HG03432 (cell line): ENCODE measurements around the gene LRRC63.
"Not testable (repeated sequence)": the region's sequence is repeated elsewhere in the genome, so short reads cannot be mapped to it uniquely, and the experiment has no call there.

ENCODE experiments used
- ATAC-seq: cut with Tn5 transposase; IDR thresholded peaks from one replicate; pipeline ENCODE4 v1.9.1; 2021; ENCODE audit warnings: mild to moderate bottlenecking, moderate library complexity; ENCODE audit not compliant: unreplicated experiment

LRRC63 gene

GRCh38 chr13:46181377-46181839 lies 30.3 kb upstream of the LRRC63 start:
- ATAC-seq, result no peak

- ATAC-seq, result peak; percentile 69
Measured at GRCh38 chr13:46181840-46182490, 29.8 kb upstream of the LRRC63 start, which contains the start of gene LCP1. Gene LCP1 (minus strand): TSS chr13:46182177. CDS start chr13:46159662, 22,515 bp downstream.

DNA sequence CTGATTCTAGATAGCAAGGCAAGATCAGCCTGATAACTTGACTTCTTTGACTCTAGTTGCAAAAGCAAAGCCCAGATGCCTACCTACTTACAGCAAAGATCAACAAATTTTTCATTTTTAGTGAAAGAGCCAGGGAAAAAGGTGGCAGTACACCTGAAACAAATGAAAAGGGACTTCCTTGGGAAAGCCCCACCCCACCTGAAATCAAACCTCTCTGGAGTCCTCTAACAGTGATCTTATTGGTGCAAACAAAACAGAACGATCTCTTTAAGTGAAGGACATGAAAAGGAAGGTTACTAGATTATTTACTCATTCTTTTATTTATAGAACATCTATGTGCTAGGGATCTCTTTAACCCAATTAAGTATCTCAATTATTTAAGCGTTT lies 29.2 kb upstream of the LRRC63 start:
- ATAC-seq, result peak; percentile 13

DNA sequence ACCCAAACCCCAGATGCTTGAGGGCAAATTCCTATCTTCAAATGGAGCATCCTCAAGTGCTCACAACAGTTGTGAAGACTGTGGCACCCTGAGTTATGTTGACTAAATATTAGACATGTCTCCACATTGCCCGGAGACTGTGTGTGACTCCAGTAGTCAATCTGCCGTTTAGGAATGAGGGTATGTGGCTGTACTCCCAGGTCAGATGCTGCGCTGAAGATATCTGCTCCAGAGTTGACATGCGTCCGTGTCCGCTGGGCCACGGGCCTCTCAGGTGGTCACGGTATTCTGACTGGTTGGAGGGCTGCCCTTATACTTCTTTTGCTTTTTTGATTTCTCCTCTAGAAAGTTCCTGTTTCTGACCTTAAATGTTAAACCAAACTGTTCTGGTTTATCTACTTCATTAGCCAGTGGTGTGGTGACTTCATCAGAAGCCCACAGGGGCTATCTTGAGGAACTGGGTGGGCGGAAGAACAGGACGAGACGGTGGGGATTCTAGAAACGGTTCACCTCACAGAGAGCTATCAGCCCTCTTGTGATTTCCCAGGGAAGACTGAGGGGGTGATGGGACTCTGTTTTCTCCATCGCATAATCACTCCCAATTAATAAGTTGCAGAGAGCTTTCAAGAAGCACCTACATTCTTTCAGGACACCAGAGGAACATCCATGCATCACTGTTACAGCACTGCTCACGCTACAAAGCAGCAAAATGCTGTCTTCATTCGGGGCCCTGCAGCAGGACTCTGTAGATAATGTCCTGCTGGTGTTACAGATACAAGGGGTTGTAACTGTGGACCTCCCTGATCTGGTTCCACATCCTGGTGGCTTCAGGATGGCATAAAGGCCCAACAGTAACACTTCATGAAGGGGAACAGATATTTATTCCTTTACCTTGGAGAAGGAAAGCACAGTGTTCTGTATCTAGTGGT lies 28.4 kb upstream of the LRRC63 start:
- no peak for ATAC-seq

GRCh38 chr13:46184277-46184699 lies 27.4 kb upstream of the LRRC63 start:
- ATAC-seq, result peak; percentile 46

DNA sequence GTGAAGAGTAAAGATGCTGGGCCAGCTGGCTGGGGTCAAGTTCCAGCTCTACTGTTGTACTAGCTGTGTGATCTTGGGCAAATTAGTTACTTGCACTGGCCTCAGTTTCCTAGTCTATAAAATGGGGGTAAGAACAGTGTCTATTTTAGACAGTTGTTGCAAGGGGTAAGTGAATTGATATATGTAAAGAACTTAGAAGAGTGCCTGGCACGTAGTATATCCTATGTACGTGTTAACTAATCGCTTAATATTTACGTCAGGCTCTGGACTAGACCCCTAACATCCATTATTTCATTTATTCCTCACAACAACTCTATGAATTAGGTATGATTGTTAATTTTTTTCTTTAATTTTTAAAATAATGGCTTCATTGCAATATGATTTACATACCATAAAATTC lies 26.1 kb upstream of the LRRC63 start:
- no peak for ATAC-seq

- ATAC-seq, result no peak
Measured at GRCh38 chr13:46192412-46192811, 19.3 kb upstream of the LRRC63 start.

- no peak for ATAC-seq
Measured at GRCh38 chr13:46195016-46195415, 16.7 kb upstream of the LRRC63 start.

- no peak for ATAC-seq
Measured at GRCh38 chr13:46197299-46198048, 14.3 kb upstream of the LRRC63 start.

GRCh38 chr13:46198696-46199193 lies 13.0 kb upstream of the LRRC63 start:
- ATAC-seq, result no peak

DNA sequence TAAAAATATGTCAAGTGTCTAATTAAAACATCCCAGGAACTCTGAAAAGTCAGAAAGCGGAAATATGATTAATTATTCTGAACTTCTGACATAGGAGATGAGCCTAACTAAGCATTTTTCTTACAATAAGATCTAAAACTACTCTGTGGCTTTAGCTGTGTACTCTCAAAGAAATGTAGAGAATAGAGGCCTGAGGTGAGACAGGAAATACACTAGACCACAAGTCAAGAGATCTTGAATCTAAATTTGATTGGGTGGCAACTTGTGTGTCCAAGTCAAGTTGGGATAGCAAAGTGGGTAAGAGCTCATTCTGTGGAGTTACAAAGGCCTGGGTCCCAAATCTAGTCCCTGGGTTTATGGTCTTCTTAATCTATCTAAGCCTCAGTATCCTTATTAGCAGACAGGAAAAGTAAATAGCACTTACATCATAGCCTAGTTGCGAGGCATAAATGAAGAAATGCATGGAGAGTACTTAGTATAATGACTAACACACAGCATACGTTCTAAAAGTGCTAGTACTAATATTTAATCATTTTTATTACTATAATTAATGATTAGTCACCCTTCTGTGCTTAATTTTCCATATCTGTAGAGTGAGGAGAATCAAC lies 9.4 kb upstream of the LRRC63 start:
- peak; percentile 39 for ATAC-seq

DNA sequence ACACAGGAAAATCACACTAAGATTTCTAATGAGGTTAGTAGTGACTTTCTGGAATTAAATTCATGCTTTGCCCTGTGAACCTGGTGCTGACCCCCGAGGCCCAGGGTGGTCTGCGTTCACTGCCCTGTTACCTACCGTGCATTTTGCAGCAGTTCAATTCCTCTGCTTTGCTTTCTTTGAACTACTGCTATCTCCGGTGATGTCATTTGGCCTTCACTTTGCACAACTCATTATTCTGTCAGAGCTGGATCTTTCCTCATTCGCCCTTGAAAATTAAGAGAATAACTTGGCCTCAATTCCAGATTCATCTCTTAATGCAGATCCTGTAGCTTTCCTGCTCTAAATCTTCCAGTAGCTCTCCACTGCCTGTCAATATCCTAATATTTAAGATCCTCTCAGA lies 8.8 kb upstream of the LRRC63 start:
- no peak for ATAC-seq

DNA sequence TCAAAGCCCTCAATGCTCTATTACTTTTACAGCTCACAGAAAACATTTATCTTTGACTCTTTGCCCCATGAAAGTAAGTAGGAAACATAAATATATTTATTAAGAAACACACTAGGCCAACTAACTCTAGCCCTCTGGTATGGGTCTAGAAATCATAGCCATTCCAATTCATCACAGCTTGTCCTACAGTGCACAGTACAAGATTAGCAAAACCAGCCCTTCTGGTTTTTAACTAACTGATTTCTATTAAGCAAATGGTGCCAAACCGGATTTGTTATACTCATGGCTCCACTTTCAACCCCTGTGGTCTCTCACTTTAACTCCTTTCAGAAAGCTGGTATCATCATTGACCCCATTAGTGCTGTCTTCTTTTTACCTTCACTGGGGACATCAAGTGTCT lies 5.6 kb upstream of the LRRC63 start:
- ATAC-seq, result no peak

DNA sequence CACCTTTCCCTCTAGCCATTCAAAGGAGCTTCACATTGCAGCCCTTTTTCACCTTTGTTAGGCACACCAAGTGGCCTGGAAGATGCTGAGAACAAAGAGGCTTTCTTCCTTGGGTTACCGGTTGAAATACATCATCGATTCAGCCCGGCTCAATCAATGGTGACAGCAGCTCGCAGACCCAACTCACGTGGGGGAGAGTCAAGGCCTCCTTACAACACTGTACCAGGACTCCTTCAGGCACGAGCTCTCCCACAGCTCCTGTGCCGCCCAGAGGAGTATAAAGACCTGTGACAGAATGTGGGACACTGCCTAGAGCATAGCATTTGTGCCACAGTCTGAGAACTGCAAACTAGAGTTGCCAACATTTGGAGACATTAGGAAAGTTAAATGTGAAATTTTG lies 3.9 kb upstream of the LRRC63 start:
- no peak for ATAC-seq

DNA sequence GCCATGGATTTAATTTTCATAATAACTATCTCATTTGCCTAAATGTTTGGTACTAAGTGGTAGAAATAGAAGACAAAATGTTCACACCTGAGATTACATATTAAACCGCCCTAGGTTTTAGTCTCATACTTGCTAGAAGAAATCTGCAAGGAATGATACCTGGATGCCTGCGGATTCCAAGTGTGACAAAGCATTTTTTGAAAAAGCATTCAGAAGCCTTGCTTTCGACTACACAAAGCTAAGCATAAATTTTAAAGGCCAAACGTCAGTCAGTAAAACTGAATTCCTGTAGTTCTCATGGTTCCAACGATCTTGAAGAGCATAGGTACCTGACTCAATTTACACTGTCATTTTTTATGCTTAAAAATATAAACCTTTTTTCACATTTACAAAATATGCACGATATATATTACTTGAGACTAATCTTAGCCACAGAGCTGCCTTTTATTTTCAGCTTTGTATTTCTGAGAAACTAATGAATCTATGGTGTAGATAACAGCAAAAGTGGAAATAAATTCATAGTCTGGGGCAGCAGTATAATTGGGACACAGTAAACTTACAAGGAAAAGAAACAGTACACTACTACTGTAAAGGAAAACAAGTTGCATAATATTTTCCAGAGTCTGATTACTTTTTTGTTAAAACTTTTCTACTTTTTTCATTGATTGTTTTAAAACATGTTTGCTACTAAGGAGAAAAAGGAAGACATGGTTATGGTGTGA lies 1.2 kb upstream of the LRRC63 start:
- no peak for ATAC-seq

GRCh38 chr13:46211116-46211482 lies 629 bp upstream of the LRRC63 start:
- peak; percentile 30 for ATAC-seq

DNA sequence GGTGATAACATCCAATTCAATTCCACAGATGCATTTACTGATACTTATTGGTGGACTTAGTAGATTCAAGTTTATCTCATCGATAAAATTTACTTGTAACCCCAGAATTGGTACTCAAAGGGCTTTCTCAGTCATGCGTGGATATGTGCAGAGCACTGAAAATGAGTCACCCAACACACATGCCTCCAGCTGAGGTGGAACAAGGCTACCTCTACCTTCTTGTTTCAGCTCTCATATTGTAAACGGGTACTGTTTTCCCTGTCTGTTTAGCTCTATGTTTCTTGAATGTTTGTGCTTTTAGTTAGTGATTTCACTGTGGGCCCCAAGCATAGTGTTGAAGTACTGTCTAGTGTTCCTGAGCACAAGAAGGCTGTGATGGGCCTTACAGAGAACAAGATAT lies 1.5 kb downstream of the LRRC63 start:
- no peak for ATAC-seq

DNA sequence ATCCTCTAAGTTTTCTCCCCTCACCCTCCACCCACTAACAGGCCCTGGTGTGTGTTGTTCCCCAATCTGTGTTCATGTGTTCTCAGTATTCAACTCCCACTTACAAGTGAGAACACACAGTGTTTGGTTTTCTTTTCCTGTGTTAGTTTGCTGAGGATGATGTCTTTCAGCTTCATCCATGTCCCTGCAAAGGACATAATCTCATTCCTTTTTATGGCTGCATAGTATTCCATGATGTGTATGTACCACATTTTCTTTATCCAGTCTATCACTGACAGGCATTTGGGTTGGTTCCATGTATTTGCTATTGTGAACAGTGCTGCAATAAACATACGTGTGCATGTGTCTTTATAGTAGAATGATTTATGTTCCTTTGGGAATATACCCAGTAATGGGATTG lies 3.0 kb downstream of the LRRC63 start:
- not testable (repeated sequence) for ATAC-seq

GRCh38 chr13:46220234-46220633 lies 8.5 kb downstream of the LRRC63 start:
- not testable (repeated sequence) for ATAC-seq

- ATAC-seq, result no peak
Measured at GRCh38 chr13:46229251-46229650, 17.5 kb downstream of the LRRC63 start.
